Measurements from ENCODE around the gene TMA7.

Gene TMA7

GRCh38 chr3:48439820-48440589 is at the start of gene TMA7, which contains the start of gene CCDC51:
TMA7 (plus strand) TSS chr3:48440257; CDS start chr3:48440297, 40 bp downstream.
CCDC51 (minus strand) TSS chr3:48440119; CDS start chr3:48435128, 4,991 bp downstream.
- peak within 1 kb of the TSS; percentile 90 for H3K27ac ChIP-seq
- peak within 1 kb of the TSS; percentile 80 for H3K4me2 ChIP-seq (ENCODE audit: low read length)
- H2AFZ ChIP-seq, result peak within 1 kb of the TSS; percentile 91
- peaks cover 21% of the 10 kb centered on the region for H3K79me2 ChIP-seq
- no peaks in the 10 kb centered on the region for H3K36me3 ChIP-seq (ENCODE audit: control insufficient read depth, insufficient read depth, low read length)
- no peaks in the 10 kb centered on the region for H3K27me3 ChIP-seq (ENCODE audit: control insufficient read depth, insufficient read depth, low read length)
- no peaks in the 10 kb centered on the region for H3K9me3 ChIP-seq (ENCODE audit: control insufficient read depth, low read length)
- peaks cover 16% of the 10 kb centered on the region for H3K4me1 ChIP-seq
- no peak for TF ChIP-seq CTCF (IDR thresholded peaks at IDR 0.05)
- peak within 1 kb of the TSS; percentile 97 for H3K4me3 ChIP-seq (ENCODE audit: low read depth, low read length)
- H3K9ac ChIP-seq, result peak within 1 kb of the TSS; percentile 9

DNA sequence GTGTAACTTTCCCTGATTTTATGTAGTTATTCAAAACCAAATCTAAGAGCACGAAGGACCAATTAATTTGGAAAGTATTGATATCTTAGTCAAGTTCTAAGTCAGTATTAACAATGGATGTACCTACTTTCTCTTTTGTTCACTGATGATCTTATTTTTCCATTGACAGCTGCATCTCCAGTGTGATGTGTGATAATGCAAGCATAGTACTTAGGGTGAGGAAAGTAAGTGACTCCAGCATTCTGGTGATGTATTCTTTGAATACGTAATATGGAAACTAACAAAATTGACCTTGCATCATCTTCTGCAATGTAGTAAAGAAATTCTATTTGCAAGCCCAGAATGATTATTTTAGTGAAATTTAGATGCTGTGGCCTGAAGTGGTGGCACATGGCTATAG is 45.7 kb upstream of the TMA7 start:
- no peaks in the 10 kb centered on the region for H3K79me2 ChIP-seq
- TF ChIP-seq CTCF (IDR thresholded peaks at IDR 0.05), result no peak
- H3K36me3 ChIP-seq (ENCODE audit: control insufficient read depth, insufficient read depth, low read length), result no peaks in the 10 kb centered on the region
- no peaks in the 10 kb centered on the region for H3K27me3 ChIP-seq (ENCODE audit: control insufficient read depth, insufficient read depth, low read length)
- no peaks in the 10 kb centered on the region for H3K4me1 ChIP-seq
- H3K9me3 ChIP-seq (ENCODE audit: control insufficient read depth, low read length), result no peaks in the 10 kb centered on the region
- H3K4me2 ChIP-seq (ENCODE audit: low read length), result no peak overlapping the region
- no peak overlapping the region for H3K4me3 ChIP-seq (ENCODE audit: low read depth, low read length)
- H3K27ac ChIP-seq, result no peak overlapping the region
- H3K9ac ChIP-seq, result no peak overlapping the region
- H2AFZ ChIP-seq, result no peak overlapping the region

- no peaks in the 10 kb centered on the region for H3K27me3 ChIP-seq (ENCODE audit: control insufficient read depth, insufficient read depth, low read length)
- no peaks in the 10 kb centered on the region for H3K36me3 ChIP-seq (ENCODE audit: control insufficient read depth, insufficient read depth, low read length)
- no peak overlapping the region for H3K9ac ChIP-seq
- H3K9me3 ChIP-seq (ENCODE audit: control insufficient read depth, low read length), result no peaks in the 10 kb centered on the region
- no peaks in the 10 kb centered on the region for H3K79me2 ChIP-seq
- H3K4me1 ChIP-seq, result no peaks in the 10 kb centered on the region
- no peak overlapping the region for H3K27ac ChIP-seq
- no peak for TF ChIP-seq CTCF (IDR thresholded peaks at IDR 0.05)
- H3K4me2 ChIP-seq (ENCODE audit: low read length), result no peak overlapping the region
- no peak overlapping the region for H2AFZ ChIP-seq
- no peak overlapping the region for H3K4me3 ChIP-seq (ENCODE audit: low read depth, low read length)
Measured at GRCh38 chr3:48395714-48396113, 44.3 kb upstream of the TMA7 start.

DNA sequence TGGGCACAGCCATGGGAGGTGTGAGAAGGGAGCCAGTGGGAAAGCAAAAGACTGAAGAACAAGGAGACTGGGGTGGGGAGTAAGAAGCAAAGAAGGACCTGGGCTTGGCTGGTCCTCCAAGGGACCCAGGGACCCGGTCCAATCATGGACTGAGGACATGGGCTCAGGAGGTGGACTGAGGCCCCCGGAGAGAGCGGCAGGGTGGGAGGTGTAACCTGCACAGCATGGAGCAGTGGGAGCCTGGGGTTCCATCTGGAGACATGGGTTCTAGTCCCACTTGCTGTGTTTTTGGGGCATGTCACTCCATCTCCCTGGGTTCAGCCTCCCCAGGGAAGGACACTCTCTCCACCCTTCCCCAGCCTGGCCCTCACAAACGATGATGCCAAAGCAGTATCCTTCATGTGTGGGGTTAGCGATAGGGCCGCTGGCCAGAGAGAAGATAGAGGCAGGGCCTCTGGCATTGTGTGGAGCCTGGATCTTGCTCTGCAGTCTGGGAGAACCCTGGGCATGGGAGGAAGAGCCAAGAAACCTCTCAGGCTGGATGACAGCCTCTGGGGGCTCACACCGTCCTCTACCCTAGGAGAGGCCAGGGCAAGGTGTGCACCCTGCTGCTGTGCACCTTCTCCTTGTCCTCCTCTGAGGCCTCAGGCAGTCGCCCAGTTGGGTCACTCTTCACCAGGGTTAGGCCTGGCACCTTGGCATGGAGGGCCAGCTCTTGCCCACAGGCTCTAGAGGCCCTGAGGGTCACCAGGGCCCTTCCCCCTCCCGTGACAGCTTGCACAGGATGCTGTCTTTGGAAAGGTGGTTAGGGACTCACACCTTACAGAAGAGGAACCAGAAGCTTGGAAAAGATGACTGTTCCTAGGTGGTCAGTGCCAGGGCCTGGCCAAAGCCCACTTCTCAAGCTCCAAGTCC is 42.0 kb upstream of the TMA7 start:
- H3K4me1 ChIP-seq, result no peaks in the 10 kb centered on the region
- H3K4me3 ChIP-seq (ENCODE audit: low read depth, low read length), result no peak overlapping the region
- no peak overlapping the region for H3K9ac ChIP-seq
- no peak overlapping the region for H2AFZ ChIP-seq
- no peak overlapping the region for H3K27ac ChIP-seq
- no peaks in the 10 kb centered on the region for H3K9me3 ChIP-seq (ENCODE audit: control insufficient read depth, low read length)
- H3K36me3 ChIP-seq (ENCODE audit: control insufficient read depth, insufficient read depth, low read length), result no peaks in the 10 kb centered on the region
- H3K27me3 ChIP-seq (ENCODE audit: control insufficient read depth, insufficient read depth, low read length), result no peaks in the 10 kb centered on the region
- no peak overlapping the region for H3K4me2 ChIP-seq (ENCODE audit: low read length)
- no peaks in the 10 kb centered on the region for H3K79me2 ChIP-seq
- no peak for TF ChIP-seq CTCF (IDR thresholded peaks at IDR 0.05)

Measured in parathyroid adenoma (tissue), 2 donors.